A549 (cell line): ENCODE data around the gene DNM3.

Source experiments
- CHD4 ChIP-seq: fragments of 200-600 bp; sonication (generic); IDR thresholded peaks from 2 replicates; pipeline ENCODE4 v1.6.1; 2016; ENCODE audit warnings: antibody characterized with exemption, mild to moderate bottlenecking, borderline replicate concordance
- CTCF ChIP-seq: fragments of >200 bp; sonication (Bioruptor Twin); formaldehyde crosslinking; IDR thresholded peaks from 3 replicates; pipeline ENCODE4 v1.5.1; 2016
- EHF ChIP-seq: fragments of 250-450 bp; sonication (Bioruptor Pico); IDR thresholded peaks from 2 replicates; pipeline ENCODE4 v1.5.0; 2020; ENCODE audit warnings: mild to moderate bottlenecking
- GATA3 ChIP-seq: IDR thresholded peaks from 2 replicates; pipeline ENCODE4 v1.6.1; 2012; ENCODE audit warnings: borderline replicate concordance
- MAFK ChIP-seq: fragments of 450-650 bp; IDR thresholded peaks from 2 replicates; pipeline ENCODE4 v1.6.1; 2014; ENCODE audit not compliant: partially characterized antibody
- MYC ChIP-seq: IDR thresholded peaks from 2 replicates; pipeline ENCODE4 v1.6.1; 2012; ENCODE audit warnings: mild to moderate bottlenecking, inconsistent platforms, low read length, improper control_type of control experiment, borderline replicate concordance
- NR3C1 ChIP-seq: fragments of >200 bp; sonication (Bioruptor Twin); formaldehyde crosslinking; IDR thresholded peaks from 3 replicates; pipeline ENCODE4 v1.6.1; 2017
- POLR2A ChIP-seq: IDR thresholded peaks from 2 replicates; pipeline ENCODE4 v1.6.1; 2012; ENCODE audit warnings: mild to moderate bottlenecking, low read length
- ZFP36 ChIP-seq: fragments of 450-650 bp; IDR thresholded peaks from 2 replicates; pipeline ENCODE4 v1.6.1; 2014; ENCODE audit warnings: borderline replicate concordance; ENCODE audit not compliant: partially characterized antibody

DNA sequence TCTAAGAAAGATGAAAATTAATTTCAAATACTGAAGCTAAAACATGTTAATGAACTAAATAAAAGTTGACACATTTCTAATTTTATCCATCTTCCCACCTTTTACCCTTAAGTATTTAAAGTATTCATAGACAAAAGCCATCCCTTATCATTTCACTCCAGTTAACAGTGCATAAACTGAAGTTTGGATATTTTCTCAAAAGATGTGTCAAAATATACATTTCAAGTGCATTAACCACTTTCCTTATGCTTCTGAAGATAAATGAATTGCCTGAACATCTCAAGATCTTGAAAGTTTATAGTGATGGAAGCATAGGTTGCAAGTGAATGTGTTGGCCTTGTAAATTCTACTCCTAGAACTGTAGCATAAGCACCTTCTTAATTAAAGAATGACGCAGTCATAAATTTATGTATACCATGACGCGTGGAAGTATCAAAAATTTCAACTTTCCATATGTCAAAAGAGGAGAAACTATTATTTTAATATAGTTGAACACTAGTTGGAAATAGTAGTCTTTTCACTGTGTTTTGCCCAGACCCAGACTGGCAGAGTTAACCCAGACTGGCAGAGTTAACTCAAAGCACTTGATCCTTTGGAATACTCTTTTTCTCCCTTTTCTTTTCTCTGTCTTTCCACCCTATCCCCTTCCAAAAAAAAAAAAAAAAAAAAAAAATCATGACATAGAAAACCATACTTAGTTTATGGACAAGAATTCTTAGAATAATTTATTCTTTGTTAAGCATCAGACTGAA lies 296.6 kb downstream of the DNM3 start:
- TF ChIP-seq CTCF (no peak), POLR2A (no peak), GATA3 (no peak), MYC (no peak), MAFK (no peak), CHD4 (no peak), EHF (no peak), ZFP36 (no peak), NR3C1 (no peak)
